ENCODE measurements around the gene IL12B. TPM values are rescaled to one million over a fixed set of nuclear protein-coding genes. Genes with fewer than 3 reads are reported as not detected.
"Not testable (repeated sequence)": the region's sequence is repeated elsewhere in the genome, so short reads cannot be mapped to it uniquely, and the experiment has no call there.

The IL12B gene
- total and polyA plus RNA-seq, 4 donors, result not detected

- intact Hi-C loops (cut with DNase I), result loop anchor here in 1 of 2 donors (10.0 kb wide), 1 partner anchor 698 kb away; no protein-coding TSS in a partner anchor
- WGBS, 2 donors, result 54 to 55% methylated on average over 8 of the region's 8 CpGs
- Histone ChIP-seq H3K36me3 (ENCODE audit: control insufficient read depth in 1 of 2, insufficient read depth in 2 of 2, low read length in 1 of 2) (no peaks in the 10 kb centered on the region), H3K9me3 (ENCODE audit: control insufficient read depth, low read length) (no peaks in the 10 kb centered on the region), H3K4me3 (ENCODE audit: low read length in 2 of 2) (no peak overlapping the region), H3K27me3 (ENCODE audit: control insufficient read depth in 1 of 2, insufficient read depth in 2 of 2, low read length in 1 of 2) (no peaks in the 10 kb centered on the region), H3K27ac (ENCODE audit: low read depth in 1 of 2, low read length in 2 of 2) (no peak overlapping the region), H3K4me1 (ENCODE audit: control insufficient read depth in 1 of 2, insufficient read depth in 2 of 2, low read length in 2 of 2) (no peaks in the 10 kb centered on the region)
- no peak for ATAC-seq (ENCODE audit: low FRiP score)
- DNase-seq, result no peak
These were observed 43.8 kb downstream of the IL12B start for GRCh38 chr5:159286420-159287035.

- intact Hi-C loops (cut with DNase I), result no loop called here
- Histone ChIP-seq H3K27me3 (ENCODE audit: control insufficient read depth in 1 of 2, insufficient read depth in 2 of 2, low read length in 1 of 2) (no peaks in the 10 kb centered on the region), H3K4me1 (ENCODE audit: control insufficient read depth in 1 of 2, insufficient read depth in 2 of 2, low read length in 2 of 2) (no peaks in the 10 kb centered on the region), H3K36me3 (ENCODE audit: control insufficient read depth in 1 of 2, insufficient read depth in 2 of 2, low read length in 1 of 2) (peaks cover 0 to 2% of the 10 kb centered on the region in 2 donors), H3K4me3 (ENCODE audit: low read length in 2 of 2) (no peak overlapping the region), H3K27ac (ENCODE audit: low read depth in 1 of 2, low read length in 2 of 2) (no peak overlapping the region), H3K9me3 (ENCODE audit: control insufficient read depth, low read length) (no peaks in the 10 kb centered on the region)
- ATAC-seq (ENCODE audit: low FRiP score), result no peak
- DNase-seq, result no peak
These were observed 55.6 kb downstream of the IL12B start for GRCh38 chr5:159274676-159275075.

- peaks cover 0 to 2% of the 10 kb centered on the region in 2 donors for H3K36me3 ChIP-seq (ENCODE audit: control insufficient read depth in 1 of 2, insufficient read depth in 2 of 2, low read length in 1 of 2)
These were observed 56.4 kb downstream of the IL12B start for GRCh38 chr5:159273923-159274322.

GRCh38 chr5:159269723-159270122 lies 60.6 kb downstream of the IL12B start:
- intact Hi-C loops (cut with DNase I), result no loop called here
- no peak overlapping the region for H3K27ac ChIP-seq (ENCODE audit: low read depth in 1 of 2, low read length in 2 of 2)
- H3K36me3 ChIP-seq (ENCODE audit: control insufficient read depth in 1 of 2, insufficient read depth in 2 of 2, low read length in 1 of 2), result peaks cover 0 to 2% of the 10 kb centered on the region in 2 donors
- 78 to 83% methylated on average over 2 of the region's 2 CpGs for WGBS, 2 donors
- no peaks in the 10 kb centered on the region for H3K27me3 ChIP-seq (ENCODE audit: control insufficient read depth in 1 of 2, insufficient read depth in 2 of 2, low read length in 1 of 2)
- DNase-seq (no peak), ATAC-seq (ENCODE audit: low FRiP score) (no peak)
- no peaks in the 10 kb centered on the region for H3K4me1 ChIP-seq (ENCODE audit: control insufficient read depth in 1 of 2, insufficient read depth in 2 of 2, low read length in 2 of 2)
- H3K9me3 ChIP-seq (ENCODE audit: control insufficient read depth, low read length), result no peaks in the 10 kb centered on the region
- H3K4me3 ChIP-seq (ENCODE audit: low read length in 2 of 2), result no peak overlapping the region

More at GRCh38 chr5:159273923-159274322, 56.4 kb downstream of the IL12B start:
- no peaks in the 10 kb centered on the region for H3K9me3 ChIP-seq (ENCODE audit: control insufficient read depth, low read length)
- intact Hi-C loops (cut with DNase I), result no loop called here
- DNase-seq, result no peak
- H3K4me3 ChIP-seq (ENCODE audit: low read length in 2 of 2), result no peak overlapping the region
- no peaks in the 10 kb centered on the region for H3K4me1 ChIP-seq (ENCODE audit: control insufficient read depth in 1 of 2, insufficient read depth in 2 of 2, low read length in 2 of 2)
- H3K27ac ChIP-seq (ENCODE audit: low read depth in 1 of 2, low read length in 2 of 2), result no peak overlapping the region
- no peaks in the 10 kb centered on the region for H3K27me3 ChIP-seq (ENCODE audit: control insufficient read depth in 1 of 2, insufficient read depth in 2 of 2, low read length in 1 of 2)
- ATAC-seq (ENCODE audit: low FRiP score), result no peak

GRCh38 chr5:159266764-159267163 lies 63.5 kb downstream of the IL12B start:
- WGBS, 2 donors, result 92 to 94% methylated on average over 2 of the region's 2 CpGs

More at GRCh38 chr5:159266764-159267163, 63.5 kb downstream of the IL12B start:
- H3K36me3 ChIP-seq (ENCODE audit: control insufficient read depth in 1 of 2, insufficient read depth in 2 of 2, low read length in 1 of 2); H3K27me3 ChIP-seq (ENCODE audit: control insufficient read depth in 1 of 2, insufficient read depth in 2 of 2, low read length in 1 of 2); ATAC-seq (ENCODE audit: low FRiP score); H3K27ac ChIP-seq (ENCODE audit: low read depth in 1 of 2, low read length in 2 of 2); DNase-seq; intact Hi-C loops (cut with DNase I); H3K4me3 ChIP-seq (ENCODE audit: low read length in 2 of 2); H3K9me3 ChIP-seq (ENCODE audit: control insufficient read depth, low read length); H3K4me1 ChIP-seq (ENCODE audit: control insufficient read depth in 1 of 2, insufficient read depth in 2 of 2, low read length in 2 of 2): not testable (repeated sequence)

Other genes starting within 250 kb of the IL12B start
- gene EBF1, start 230.6 kb downstream of the IL12B start, total RNA-seq, result 100 to 1,000 TPM in 1 of 2 donors, 10 to 100 TPM in 1; 75.6 to 103 TPM
- gene EBF1, start 230.6 kb downstream of the IL12B start, polyA plus RNA-seq, result 10 to 100 TPM in 1 of 2 donors, 1 to 10 TPM in 1; 5.9 to 25.1 TPM
- 10 to 100 TPM; 44.8 to 67.8 TPM for gene RNF145, start 120.9 kb downstream of the IL12B start, total RNA-seq
- gene RNF145, start 120.9 kb downstream of the IL12B start, polyA plus RNA-seq, result 10 to 100 TPM; 17.9 to 44.2 TPM
- 10 to 100 TPM; 20.0 to 23.5 TPM for gene UBLCP1, start 67.2 kb downstream of the IL12B start, total RNA-seq
- gene UBLCP1, start 67.2 kb downstream of the IL12B start, polyA plus RNA-seq, result 10 to 100 TPM; 17.9 to 22.2 TPM

All from aorta (tissue), 5 donors.